HT1080 (cell line): ENCODE results near the gene GPR87. TPM values are rescaled to one million over a fixed set of nuclear protein-coding genes. Genes with fewer than 3 reads are reported as not detected.

Experiments
- total RNA-seq: library from RNA; depleted of rRNA; stranded (reverse); fragments of >200 nt; shearing (Covaris generic); gene quantifications from 2 replicates; pipeline ENCODE4 v1.2.3, GENCODE V29; 2014; rRNA removed

Gene GPR87
- total RNA-seq, 1 experiment from 2014 or later = 1.3 TPM

Other genes with a start within 250 kb of the GPR87 start
- 1.5 and 2.0 TPM in 2 replicates for gene MED12L, start 231.2 kb downstream of the GPR87 start, total RNA-seq
- not detected in 2 replicates for gene GPR171, start 113.6 kb downstream of the GPR87 start, total RNA-seq
- gene P2RY14, start 38.3 kb downstream of the GPR87 start, total RNA-seq = not detected in 2 replicates
- gene P2RY13, start 12.7 kb upstream of the GPR87 start, total RNA-seq = not detected in 2 replicates
- gene P2RY12, start 67.9 kb upstream of the GPR87 start, total RNA-seq = not detected in 2 replicates
- gene IGSF10, start 144.2 kb upstream of the GPR87 start, total RNA-seq = under 0.01 and 0.02 TPM in 2 replicates